Sciatic nerve (tissue), 2 donors: ENCODE data around the gene FOXP4. TPM values are rescaled to one million over a fixed set of nuclear protein-coding genes. Genes with fewer than 3 reads are reported as not detected.

ENCODE experiments used
- ATAC-seq: fragments of 200-7000 bp; cut with Tn5 transposase; one replicate; pipeline ENCODE4 v1.9.1; 2020; ENCODE audit warnings: mild to moderate bottlenecking, moderate library complexity
- DNase-seq: peaks from one replicate; pipeline ENCODE4 v3.0.0-alpha.2; 2020; ENCODE audit warnings: low spot score
- intact Hi-C: fragments of 100-400 bp; cut with DNase I; formaldehyde crosslinking; loops from one replicate; pipeline ENCODE4 v1.14.2; 2022
- total RNA-seq: library from RNA; stranded (reverse); fragmentation: NEBNext Ultra II Directional; extraction: Animal tissue kit (Norgen Biotek cat#: 25700); gene quantifications from one replicate; pipeline ENCODE4 v1.2.1, GENCODE V29; 2021
- donor health status: DM: no; HTN: no; CAD: no.
- donor health status: DM: no; HTN: no; CAD: no.

The FOXP4 gene
- total RNA-seq, 1 donor from 2014 or later: 39.2 TPM

DNA sequence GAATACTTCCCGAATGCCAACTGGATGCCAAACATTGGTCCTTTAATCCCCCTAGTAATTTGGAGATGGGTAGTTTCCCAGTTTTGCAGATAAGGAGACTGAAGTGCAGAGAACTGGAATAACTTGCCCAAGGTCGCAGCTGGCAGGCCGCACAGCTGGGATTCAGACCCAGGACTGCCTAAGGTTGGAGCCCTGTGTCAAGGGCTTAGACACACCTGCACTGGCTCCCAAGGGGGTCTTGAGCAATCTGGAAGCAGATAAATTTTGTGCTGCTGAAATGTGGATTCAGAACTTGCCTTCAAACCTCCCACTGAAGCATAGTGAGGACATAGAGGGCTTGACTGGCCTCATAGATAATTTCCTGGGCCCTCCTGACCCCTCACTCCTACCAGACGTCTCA lies 30.5 kb downstream of the FOXP4 start:
- ATAC-seq (no peak), DNase-seq (no peak)
- intact Hi-C loops: no loop called here

DNA sequence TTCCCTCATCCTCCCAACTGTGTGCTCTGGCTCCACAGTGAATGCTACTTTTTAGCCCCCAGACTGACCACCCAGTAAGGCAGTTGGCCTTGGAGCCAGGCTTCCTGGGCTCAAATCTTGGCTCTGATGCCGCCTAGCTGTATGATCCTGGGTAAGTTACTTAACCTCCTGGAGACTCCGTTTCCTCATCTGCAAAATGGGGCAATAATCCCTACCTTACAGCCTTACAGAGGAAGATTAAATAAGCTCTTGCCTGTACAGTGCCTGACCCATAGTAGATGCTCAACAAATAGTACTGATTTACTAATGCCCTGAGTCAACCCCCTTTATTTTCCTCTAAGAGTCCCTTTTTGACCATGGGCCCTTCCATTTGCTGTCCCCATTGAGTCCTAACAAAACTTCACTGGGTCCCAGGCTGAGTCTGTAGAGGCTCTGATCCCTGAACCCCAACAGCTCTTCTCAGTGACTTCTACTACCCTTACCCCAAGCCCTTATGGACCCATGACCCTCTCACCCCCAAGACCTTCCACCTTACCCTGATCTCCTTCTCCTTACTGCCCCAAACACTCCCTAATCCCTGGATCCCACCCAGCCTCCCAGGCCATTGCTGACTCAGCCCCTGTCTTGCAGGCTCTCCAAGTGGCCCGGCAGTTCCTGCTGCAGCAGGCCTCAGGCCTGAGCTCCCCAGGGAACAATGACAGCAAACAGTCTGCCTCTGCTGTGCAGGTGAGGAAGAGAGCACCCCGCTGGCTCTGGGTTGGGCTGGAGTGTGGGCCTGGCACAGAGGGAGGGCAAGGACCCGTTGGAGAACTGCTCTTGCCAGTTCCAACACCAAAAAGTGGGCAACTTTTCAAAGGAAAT lies 31.4 kb downstream of the FOXP4 start:
- no peak for DNase-seq
- ATAC-seq: no peak
- intact Hi-C loops: no loop called here

DNA sequence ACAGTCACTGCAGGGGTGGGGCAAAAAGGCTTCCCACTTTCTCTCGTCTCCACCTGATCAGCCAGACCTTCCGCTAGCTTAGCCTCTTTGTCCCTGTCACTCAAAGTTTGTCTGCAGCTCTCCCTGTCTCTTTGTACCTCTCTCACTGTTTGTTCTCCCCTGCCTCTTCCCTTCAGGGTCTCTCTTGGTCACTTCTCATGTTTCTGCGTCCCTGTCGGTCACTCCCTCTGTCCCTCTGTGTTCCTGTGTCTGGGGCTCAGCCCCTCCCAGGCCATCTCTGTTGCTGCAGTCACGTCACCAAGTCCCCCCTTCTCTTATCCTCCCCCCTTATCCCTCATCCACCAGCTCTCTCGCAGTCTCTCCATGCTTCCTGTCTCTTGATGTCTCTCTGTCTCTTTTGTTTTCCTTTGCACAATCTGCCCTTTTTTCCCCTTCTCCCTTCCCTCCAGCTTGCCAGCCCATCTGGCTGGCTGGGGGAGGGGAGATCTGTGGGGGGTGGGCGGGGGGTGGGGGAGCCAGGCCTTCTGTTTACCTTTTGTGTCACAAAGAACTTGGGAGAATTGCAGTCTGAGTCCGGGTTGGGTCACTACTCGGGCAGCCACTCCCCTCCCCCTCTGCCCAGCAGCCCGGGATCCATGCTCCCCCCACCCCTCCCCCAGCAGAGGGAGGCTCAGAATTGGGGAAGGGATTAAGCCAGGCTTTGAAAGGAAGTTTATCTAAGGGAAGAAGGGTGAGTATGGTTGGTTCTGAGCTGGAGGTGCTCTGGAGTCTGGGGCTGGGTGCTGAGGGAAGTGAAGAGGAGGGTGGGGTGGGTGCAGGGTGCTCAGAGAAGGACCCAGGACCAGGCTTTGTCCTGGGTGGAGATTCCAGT lies 32.3 kb downstream of the FOXP4 start:
- DNase-seq (no peak), ATAC-seq (peak; percentile 58)
- intact Hi-C loops: no loop called here

DNA sequence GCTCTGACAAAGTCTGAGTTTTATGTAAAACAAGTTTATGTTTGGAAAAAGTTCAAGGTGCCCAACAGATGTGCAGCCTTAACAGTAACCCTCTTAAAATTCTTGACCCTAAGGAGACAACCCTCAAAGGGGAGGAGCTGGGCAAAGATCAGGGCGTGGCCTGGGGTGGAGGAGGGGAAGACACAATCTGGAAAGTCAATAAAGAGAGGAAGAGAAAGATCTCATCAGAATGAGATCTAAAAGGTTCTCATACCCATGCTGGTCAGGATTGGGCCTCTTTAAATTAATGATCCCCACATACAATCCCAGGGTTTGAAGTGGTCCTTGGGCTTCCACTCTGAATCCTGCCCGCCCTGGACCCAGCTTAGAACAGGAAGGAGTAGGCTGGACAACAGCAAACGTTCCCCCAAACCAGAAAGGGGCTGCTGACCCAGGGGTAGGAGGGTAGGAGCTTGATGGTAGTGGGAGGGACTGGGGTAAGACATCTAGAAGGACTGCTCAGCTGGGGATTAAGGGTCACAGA lies 33.0 kb downstream of the FOXP4 start:
- DNase-seq (no peak), ATAC-seq (no peak)
- intact Hi-C loops: no loop called here

DNA sequence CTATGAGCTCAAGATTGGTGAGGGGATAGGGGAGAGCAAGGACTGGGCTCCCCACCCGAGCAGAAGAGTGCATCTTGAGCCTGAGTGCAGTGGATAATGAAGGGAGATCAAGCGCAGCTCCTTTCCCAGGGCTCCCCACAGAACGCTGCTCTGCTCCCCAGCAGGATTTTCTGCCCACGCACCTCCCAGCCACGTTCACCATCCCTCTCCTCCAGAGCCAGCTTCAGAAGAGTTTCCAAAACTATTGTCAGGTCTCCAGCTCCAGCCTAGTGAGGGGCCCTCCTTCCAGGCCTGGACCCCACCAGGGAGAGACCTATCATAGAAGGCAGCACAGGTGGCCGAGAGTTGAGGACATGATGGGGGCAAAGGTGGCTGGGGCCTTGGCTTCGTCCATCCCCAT lies 34.5 kb downstream of the FOXP4 start:
- intact Hi-C loops: no loop called here
- ATAC-seq: no peak
- no peak for DNase-seq

DNA sequence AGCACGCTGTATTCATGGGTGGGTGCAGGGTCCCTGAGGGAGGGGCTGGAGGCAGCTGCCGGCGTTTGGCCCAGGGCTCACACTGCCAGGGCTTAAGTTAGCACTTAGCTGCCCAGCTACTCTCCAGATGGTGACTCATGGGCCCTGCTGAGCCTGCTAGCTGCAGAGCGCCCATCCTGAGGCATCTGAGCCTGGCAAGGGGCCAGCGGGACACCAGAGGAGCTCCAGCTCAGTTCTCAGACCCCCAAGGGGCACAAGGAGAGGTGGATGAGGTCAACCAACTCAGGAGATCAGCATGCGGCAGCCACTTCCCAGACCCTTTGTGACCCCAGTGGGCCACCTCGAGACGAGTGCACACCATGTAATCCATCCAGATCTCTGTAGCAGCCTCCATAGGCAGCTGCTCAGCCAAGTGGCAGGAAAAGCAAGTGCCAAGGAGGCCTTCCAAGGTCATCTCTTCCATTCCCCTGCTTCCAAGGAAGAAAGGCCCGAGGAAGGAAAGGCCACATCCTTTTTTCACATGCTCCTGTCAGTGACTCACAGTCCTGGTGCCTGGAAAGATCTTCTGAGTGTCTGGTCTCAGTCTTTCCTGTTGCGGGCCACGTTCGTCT lies 35.3 kb downstream of the FOXP4 start:
- intact Hi-C loops: no loop called here
- DNase-seq: no peak
- no peak for ATAC-seq

DNA sequence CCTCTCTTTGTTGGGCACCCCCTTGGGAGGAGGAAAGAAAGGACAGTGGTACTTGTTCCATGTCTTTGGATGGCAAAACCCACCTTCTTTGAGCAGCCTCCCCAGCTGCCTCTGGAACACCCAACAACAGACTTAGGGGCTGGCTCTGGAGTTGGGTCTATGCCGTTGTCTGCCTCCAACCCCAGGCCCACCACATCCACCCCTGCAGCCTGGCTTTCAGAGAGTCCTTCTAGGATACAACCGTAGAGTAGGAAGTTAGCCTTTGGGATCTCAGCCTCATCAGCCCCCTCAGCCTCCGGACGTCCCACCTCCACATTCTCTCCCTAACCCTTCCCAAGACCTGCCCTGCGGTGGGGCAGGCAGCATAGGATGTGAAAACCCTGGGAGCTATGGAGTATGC lies 36.4 kb downstream of the FOXP4 start:
- intact Hi-C loops: no loop called here
- no peak for ATAC-seq
- no peak for DNase-seq

DNA sequence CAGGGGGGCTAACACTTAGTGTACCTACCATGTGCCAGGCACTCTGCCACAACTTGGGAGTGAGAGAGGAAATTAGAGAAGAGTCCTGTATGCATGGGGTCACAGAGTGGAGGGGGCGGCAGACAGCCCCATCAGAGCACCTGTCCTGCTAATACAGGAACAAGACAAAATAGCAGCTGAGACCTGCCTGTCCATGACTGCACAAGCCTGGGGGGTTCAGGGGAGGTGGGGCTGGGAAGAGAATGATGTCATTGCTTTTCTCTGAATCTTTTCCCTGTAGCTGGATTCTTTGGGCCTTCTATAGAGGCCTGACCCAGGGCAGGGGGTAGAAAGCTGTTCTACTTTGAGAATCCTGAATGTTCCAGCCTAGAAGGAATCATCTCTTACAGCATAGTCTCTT lies 37.4 kb downstream of the FOXP4 start:
- ATAC-seq: no peak
- intact Hi-C loops: no loop called here

DNA sequence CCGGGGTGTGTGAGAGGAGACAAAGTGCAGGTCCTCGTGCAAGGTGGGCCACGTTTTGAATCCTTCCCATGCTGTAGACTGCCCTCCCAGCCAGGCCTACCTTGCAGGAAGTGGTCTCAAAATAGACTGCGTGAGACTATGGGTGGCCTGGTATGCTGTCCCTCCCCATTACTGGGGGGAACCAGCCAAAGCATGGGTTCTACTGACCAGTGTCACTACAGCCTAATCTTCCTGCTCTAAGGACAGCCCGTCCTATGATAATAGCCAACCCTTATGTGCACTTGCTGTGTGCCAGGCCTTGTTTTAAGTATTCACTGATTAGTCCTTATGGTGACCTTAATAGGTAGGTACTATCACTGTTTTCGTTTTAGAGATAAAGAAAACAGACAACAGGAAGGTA lies 38.0 kb downstream of the FOXP4 start:
- DNase-seq (no peak), ATAC-seq (no peak)
- intact Hi-C loops: no loop called here

More for the DNA sequence above, 37.4 kb downstream of the FOXP4 start:
- no peak for DNase-seq

DNA sequence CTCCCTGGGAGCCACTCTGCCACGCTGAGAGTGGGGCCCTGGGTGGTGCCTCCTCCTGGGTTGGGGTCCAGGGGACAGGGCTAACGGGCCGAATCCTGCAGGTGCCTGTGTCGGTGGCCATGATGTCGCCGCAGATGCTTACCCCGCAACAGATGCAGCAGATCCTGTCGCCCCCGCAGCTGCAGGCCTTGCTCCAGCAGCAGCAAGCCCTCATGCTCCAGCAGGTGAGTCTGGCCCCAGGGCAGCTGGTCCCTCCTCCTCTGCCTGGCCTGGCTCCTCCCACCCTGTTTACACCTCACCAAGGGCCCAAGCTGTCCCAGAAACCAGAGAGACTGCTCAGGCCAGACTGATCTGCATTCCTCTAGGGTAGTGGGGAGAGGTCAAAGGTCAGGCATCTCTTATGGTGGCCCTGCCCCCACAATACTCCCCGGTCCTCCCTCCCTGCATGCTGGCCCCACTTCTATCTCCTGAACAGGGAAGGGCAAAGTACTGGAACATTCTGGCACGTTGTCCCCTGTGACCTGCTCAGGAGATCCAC lies 38.6 kb downstream of the FOXP4 start:
- DNase-seq (no peak), ATAC-seq (peak; percentile 29)
- intact Hi-C loops: loop anchor here (5.0 kb wide), 2 partner anchors 122 to 162 kb away; no protein-coding TSS in a partner anchor

DNA sequence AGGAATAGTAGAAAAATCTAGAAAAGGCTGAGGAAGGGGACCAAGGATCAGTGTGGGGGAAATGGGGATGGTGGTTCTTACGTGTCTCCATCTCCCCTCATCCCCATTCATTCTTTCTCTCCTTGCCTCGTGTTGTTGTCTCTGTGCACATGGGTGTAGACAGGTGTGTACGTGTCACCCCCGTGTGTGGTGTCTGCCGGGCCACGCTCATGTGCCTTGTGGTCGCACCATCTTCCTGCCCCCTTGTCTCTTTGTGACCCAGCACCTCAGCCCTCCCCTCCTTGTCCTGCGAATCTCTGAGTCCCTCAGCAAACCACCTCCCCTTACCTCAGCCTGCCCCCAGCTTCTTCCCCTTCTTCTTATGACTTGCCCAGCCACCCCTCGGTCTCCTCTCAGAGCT lies 39.4 kb downstream of the FOXP4 start:
- no peak for DNase-seq
- no peak for ATAC-seq
- intact Hi-C loops: loop anchor here (5.0 kb wide), 2 partner anchors 123 to 163 kb away; no protein-coding TSS in a partner anchor

DNA sequence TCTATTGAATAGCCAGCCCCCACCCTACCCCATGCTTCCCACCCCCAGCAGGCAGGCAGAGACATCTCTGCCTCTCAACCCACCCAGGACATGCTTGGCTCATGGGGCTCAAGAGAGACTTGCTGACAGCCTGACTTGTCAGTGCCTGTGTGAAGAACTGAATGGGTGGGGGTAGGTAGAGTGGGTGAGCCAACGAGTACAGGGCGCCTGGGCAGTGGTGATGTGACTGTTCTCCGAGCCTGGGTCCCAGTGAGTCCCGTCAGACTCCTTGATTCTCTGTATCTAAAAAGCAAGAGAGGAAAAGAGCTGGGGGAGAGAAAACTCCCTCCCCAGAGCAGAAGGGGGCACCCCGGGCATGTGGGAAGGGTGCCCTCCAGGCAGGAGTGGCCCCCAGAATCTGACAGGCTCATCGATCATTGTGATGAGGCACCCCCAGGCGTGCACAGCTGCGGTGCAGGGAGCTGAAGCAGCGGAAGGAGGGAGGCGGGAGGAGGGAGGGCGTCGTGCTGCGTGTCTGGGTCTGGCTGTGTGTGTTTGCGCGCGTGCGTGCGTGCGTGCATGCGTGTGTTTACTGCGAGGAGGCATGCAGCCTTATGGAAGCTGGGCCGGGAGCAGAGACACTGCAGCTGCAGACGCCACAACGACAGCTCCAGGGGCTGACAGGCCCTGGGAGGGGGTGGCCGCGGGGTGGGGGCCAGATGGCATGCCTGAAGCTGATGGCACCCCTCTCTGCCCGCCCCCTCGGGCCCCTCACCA lies 40.2 kb downstream of the FOXP4 start:
- DNase-seq: no peak
- ATAC-seq: no peak
- intact Hi-C loops: loop anchor here (5.0 kb wide), 2 partner anchors 124 to 164 kb away; no protein-coding TSS in a partner anchor

DNA sequence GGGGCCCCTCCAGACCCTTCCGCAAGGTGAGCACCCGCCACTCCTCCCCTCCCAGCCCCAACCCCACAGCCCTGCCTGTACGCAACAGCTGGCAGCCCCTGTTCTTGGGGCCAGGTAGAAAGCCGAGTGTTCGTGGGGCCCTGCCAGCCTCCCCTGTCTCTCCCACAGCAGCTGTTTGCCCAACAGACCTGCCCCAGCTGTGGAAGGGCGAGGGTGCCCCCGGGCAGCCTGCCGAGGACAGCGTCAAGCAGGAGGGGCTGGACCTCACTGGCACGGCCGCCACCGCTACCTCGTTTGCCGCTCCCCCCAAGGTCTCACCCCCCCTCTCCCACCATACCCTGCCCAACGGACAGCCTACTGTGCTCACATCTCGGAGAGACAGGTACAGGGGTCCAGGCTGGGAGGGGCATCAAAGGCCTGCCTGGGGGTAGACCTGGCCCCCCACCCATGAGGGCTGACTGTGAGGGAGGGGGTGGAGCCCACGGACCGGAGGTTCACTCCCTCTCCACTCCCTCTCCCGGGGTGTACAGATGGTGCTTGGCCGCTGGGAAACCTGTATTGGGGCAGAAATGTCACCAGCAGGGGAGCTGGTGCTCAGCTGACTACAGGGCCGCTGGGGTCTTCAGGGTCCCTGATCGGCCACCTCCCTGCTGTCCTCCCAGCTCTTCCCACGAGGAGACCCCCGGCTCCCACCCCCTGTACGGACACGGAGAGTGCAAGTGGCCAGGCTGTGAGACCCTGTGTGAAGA lies 41.1 kb downstream of the FOXP4 start:
- DNase-seq: no peak
- intact Hi-C loops: loop anchor here (5.0 kb wide), 2 partner anchors 125 to 165 kb away; no protein-coding TSS in a partner anchor
- ATAC-seq: no peak

DNA sequence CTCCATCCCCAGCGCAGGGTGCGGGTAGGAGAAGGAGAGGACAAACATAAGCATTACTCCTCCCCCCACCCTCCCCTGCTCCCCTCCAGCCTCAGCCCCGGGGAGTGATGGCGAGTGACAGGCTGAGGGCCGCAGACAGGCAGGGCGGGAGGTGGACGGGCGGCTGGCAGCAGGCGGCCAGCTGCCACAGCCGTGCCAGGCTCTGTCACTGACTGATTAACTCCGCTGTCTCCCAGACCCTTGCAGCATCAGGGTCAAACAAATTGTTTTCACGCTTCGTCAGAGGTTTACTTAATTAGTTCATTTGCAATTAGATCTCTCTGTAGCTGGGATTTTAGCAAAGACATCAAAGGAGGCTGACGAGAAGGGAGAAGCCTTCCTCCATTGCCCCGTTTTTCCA lies 41.9 kb downstream of the FOXP4 start:
- no peak for ATAC-seq
- no peak for DNase-seq
- intact Hi-C loops: loop anchor here (5.0 kb wide), 2 partner anchors 126 to 166 kb away; no protein-coding TSS in a partner anchor

DNA sequence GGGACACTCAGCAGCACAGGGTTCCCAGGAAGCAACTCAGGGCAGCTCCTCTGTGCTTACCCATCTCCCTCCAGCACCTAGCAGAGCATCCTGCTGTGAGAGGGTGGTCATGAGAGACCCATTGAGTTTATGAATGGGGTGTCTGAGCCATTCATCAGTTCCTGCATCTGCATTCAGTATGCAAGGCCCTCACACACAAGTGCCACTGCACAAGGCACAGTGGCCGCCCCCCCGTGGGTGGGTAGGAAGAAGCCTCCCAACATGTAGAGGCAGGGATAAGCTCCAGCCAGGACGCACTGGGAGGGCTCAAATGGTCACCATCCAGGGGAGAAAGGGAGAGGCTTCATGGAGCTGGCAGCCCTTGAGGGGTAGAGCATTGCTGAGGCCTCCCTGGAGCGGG lies 43.0 kb downstream of the FOXP4 start:
- no peak for ATAC-seq
- intact Hi-C loops: loop anchor here (5.0 kb wide), 2 partner anchors 127 to 167 kb away; no protein-coding TSS in a partner anchor
- no peak for DNase-seq

DNA sequence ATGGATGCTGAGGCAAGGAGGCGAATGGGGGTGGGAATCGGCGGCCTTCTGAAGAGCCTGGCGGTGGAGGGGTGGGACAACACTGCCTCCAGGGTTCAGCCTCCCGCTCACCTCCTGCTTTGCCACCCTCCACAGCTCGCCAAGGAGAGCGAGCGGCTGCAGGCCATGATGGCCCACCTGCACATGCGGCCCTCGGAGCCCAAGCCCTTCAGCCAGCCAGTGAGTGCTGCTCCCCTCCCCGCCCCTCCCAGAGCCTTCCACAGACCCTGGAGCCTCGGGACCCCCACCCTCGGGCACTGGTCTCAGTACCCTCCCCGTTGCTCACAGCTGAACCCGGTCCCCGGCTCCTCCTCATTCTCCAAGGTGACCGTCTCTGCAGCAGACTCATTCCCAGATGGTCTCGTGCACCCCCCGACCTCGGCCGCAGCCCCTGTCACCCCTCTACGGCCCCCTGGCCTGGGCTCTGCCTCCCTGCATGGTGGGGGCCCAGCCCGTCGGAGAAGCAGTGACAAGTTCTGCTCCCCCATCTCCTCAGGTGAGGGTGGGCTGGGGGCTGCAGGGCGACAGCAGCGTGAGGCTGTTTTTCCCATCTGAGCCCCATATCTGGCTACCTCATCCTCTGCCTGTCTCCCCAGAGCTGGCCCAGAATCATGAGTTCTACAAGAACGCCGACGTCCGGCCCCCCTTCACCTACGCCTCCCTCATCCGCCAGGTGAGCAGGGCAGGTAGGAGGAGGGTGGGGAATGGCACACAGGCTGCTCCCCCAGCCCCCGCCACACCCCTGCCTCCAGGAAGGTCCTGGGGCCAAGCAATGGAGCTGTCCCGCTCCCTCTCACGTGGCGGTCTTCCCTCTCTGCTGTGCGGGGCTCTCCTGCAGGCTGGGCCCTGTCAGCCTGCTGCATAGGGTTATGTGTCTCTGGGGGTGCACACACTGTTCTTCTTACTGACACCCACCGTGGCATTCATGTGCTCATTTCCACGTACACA lies 43.7 kb downstream of the FOXP4 start:
- no peak for DNase-seq
- no peak for ATAC-seq
- intact Hi-C loops: loop anchor here (5.0 kb wide), 3 partner anchors 128 to 223 kb away; no protein-coding TSS in a partner anchor
